OCI-LY1 (cell line): ENCODE data around the gene TBC1D16.

Experiments
- H2AFZ ChIP-seq: fragments of 200-600 bp; sonication (generic), shearing (Covaris generic); 2 replicates; pipeline ENCODE4 v1.6.0; 2014; ENCODE audit warnings: antibody characterized with exemption, mild to moderate bottlenecking, low read length
- H3F3A ChIP-seq: fragments of 200-600 bp; sonication (generic), shearing (Covaris generic); 2 replicates; pipeline ENCODE4 v1.6.0; 2014; ENCODE audit warnings: mild to moderate bottlenecking, antibody characterized with exemption, low read length, moderate library complexity; ENCODE audit not compliant: insufficient read depth
- H3K27ac ChIP-seq: fragments of 200-600 bp; sonication (generic); 2 replicates; pipeline ENCODE4 v1.5.1; 2014; ENCODE audit warnings: low read length, mixed run types, mild to moderate bottlenecking, low read depth; ENCODE audit not compliant: poor library complexity, severe bottlenecking
- H3K27me3 ChIP-seq: fragments of 200-600 bp; sonication (generic); 2 replicates; pipeline ENCODE4 v1.6.0; 2014; ENCODE audit warnings: antibody characterized with exemption, mild to moderate bottlenecking, low read length, moderate library complexity; ENCODE audit not compliant: insufficient read depth
- H3K36me3 ChIP-seq: fragments of 200-600 bp; sonication (generic); 2 replicates; pipeline ENCODE4 v1.6.1; 2014; ENCODE audit warnings: mild to moderate bottlenecking, antibody characterized with exemption, low read length, moderate library complexity, mixed read lengths; ENCODE audit not compliant: insufficient read depth
- H3K4me1 ChIP-seq: fragments of 200-600 bp; sonication (generic); 2 replicates; pipeline ENCODE4 v1.5.1; 2014; ENCODE audit warnings: mild to moderate bottlenecking, low read length, moderate library complexity; ENCODE audit not compliant: insufficient read depth, severe bottlenecking
- H3K4me2 ChIP-seq: fragments of 200-600 bp; sonication (generic), shearing (Covaris generic); 2 replicates; pipeline ENCODE4 v1.6.1; 2014; ENCODE audit warnings: low read length
- H3K4me3 ChIP-seq: fragments of 200-600 bp; sonication (generic); 2 replicates; pipeline ENCODE4 v1.5.1; 2014; ENCODE audit warnings: low read length, low read depth, mild to moderate bottlenecking, mixed read lengths; ENCODE audit not compliant: poor library complexity, severe bottlenecking
- H3K79me2 ChIP-seq: fragments of 200-600 bp; shearing (Covaris generic); 2 replicates; pipeline ENCODE4 v1.6.1; 2016; ENCODE audit warnings: mixed run types, low read length, mixed read lengths; ENCODE audit not compliant: insufficient read depth
- H3K9ac ChIP-seq: fragments of 200-600 bp; sonication (generic), shearing (Covaris generic); 2 replicates; pipeline ENCODE4 v1.6.1; 2014; ENCODE audit warnings: mild to moderate bottlenecking, low read length, mixed read lengths
- H3K9me2 ChIP-seq: fragments of 200-600 bp; sonication (generic), shearing (Covaris generic); 2 replicates; pipeline ENCODE4 v1.6.1; 2014; ENCODE audit warnings: low read depth, mild to moderate bottlenecking, low read length, mixed read lengths
- H3K9me3 ChIP-seq: fragments of 200-600 bp; shearing (Covaris generic); 2 replicates; pipeline ENCODE4 v1.6.1; 2014; ENCODE audit warnings: low read length, mixed read lengths
- H4K20me1 ChIP-seq: fragments of 200-600 bp; sonication (generic), shearing (Covaris generic); 2 replicates; pipeline ENCODE4 v1.6.0; 2016; ENCODE audit warnings: mild to moderate bottlenecking, low read length; ENCODE audit not compliant: insufficient read depth
- CTCF ChIP-seq: fragments of 200-600 bp; sonication (generic), shearing (Covaris generic); IDR thresholded peaks from 2 replicates; pipeline ENCODE4 v1.5.1; 2017; ENCODE audit warnings: mild to moderate bottlenecking, antibody characterized with exemption, low read length, moderate library complexity, mixed read lengths
- EZH2 ChIP-seq: fragments of 200-600 bp; sonication (generic), shearing (Covaris generic); IDR thresholded peaks from 2 replicates; pipeline ENCODE4 v1.8.0; 2017; ENCODE audit warnings: borderline replicate concordance, mixed run types, mild to moderate bottlenecking, antibody characterized with exemption, low read length, moderate library complexity, mixed read lengths

The TBC1D16 gene

GRCh38 chr17:79990704-79991103 is 45.0 kb downstream of the TBC1D16 start:
- Histone ChIP-seq H3F3A (no peaks in the 10 kb centered on the region), H3K27ac (no peak overlapping the region), H3K9me3 (no peaks in the 10 kb centered on the region), H4K20me1 (no peaks in the 10 kb centered on the region), H3K27me3 (0 out of 2 replicates have a peak, but pooled peaks cover 2% of the 10 kb centered on the region), H3K9ac (no peak overlapping the region), H2AFZ (no peak overlapping the region), H3K36me3 (no peaks in the 10 kb centered on the region), H3K9me2 (no peaks in the 10 kb centered on the region), H3K4me3 (no peak overlapping the region), H3K79me2 (no peaks in the 10 kb centered on the region), H3K4me2 (no peak overlapping the region), H3K4me1 (peaks cover 6% of the 10 kb centered on the region)
- TF ChIP-seq EZH2 (no peak), CTCF (no peak)

- Histone ChIP-seq H3K9me3 (no peaks in the 10 kb centered on the region), H3F3A (no peaks in the 10 kb centered on the region), H3K27me3 (0 out of 2 replicates have a peak, but pooled peaks cover 2% of the 10 kb centered on the region), H3K4me2 (no peak overlapping the region), H4K20me1 (no peaks in the 10 kb centered on the region), H3K9ac (no peak overlapping the region), H3K4me1 (peaks cover 6% of the 10 kb centered on the region), H3K79me2 (no peaks in the 10 kb centered on the region), H3K4me3 (no peak overlapping the region), H3K9me2 (no peaks in the 10 kb centered on the region), H3K36me3 (no peaks in the 10 kb centered on the region), H3K27ac (no peak overlapping the region), H2AFZ (no peak overlapping the region)
- TF ChIP-seq EZH2 (no peak), CTCF (no peak)
These were observed 45.5 kb downstream of the TBC1D16 start for GRCh38 chr17:79990051-79990592.

GRCh38 chr17:79989106-79989835 is 46.4 kb downstream of the TBC1D16 start:
- no peak for TF ChIP-seq CTCF
- no peak for TF ChIP-seq EZH2
- no peak overlapping the region for H3K9ac ChIP-seq
- H3K9me2 ChIP-seq, result no peaks in the 10 kb centered on the region
- no peaks in the 10 kb centered on the region for H3K9me3 ChIP-seq
- H3K4me2 ChIP-seq, result no peak overlapping the region
- no peaks in the 10 kb centered on the region for H3K36me3 ChIP-seq
- no peaks in the 10 kb centered on the region for H4K20me1 ChIP-seq
- H3K79me2 ChIP-seq, result no peaks in the 10 kb centered on the region
- no peak overlapping the region for H3K27ac ChIP-seq
- no peak overlapping the region for H2AFZ ChIP-seq
- no peak overlapping the region for H3K4me3 ChIP-seq
- peaks cover 6% of the 10 kb centered on the region for H3K4me1 ChIP-seq
- H3F3A ChIP-seq, result no peaks in the 10 kb centered on the region
- H3K27me3 ChIP-seq, result 0 out of 2 replicates have a peak, but pooled peaks cover 2% of the 10 kb centered on the region
